ENCODE results near the gene LRRC74A.

- TF ChIP-seq CTCF (IDR thresholded peaks at IDR 0.05) (no peak), POLR2A (IDR thresholded peaks at IDR 0.05) (no peak)
Observed at GRCh38 chr14:76916040-76916715, 90.0 kb downstream of the LRRC74A start.

All from thyroid gland (tissue), 4 donors.